CD4-positive, alpha-beta T cell (primary cell): ENCODE measurements around the gene ANKRD7. TPM values are rescaled to one million over a fixed set of nuclear protein-coding genes. Genes with fewer than 3 reads are reported as not detected.

Experiments used
- ATAC-seq: fragments of 200-7000 bp; cut with Tn5 transposase; one replicate; pipeline ENCODE4 v1.10.0; 2022; ENCODE audit warnings: mild to moderate bottlenecking; ENCODE audit not compliant: poor library complexity
- CTCF ChIA-PET: fragments of 350-600 bp; sonication (Branson Sonifier 250); formaldehyde crosslinking; loops from one replicate; lab custom pipeline; 2021; ENCODE audit warnings: antibody characterized with exemption, inconsistent platforms; lab: Charles Lee
- POLR2A ChIA-PET: fragments of 350-600 bp; sonication (Branson Sonifier 250); formaldehyde crosslinking; loops from one replicate; lab custom pipeline; 2021; ENCODE audit warnings: antibody characterized with exemption, inconsistent platforms; lab: Charles Lee
- DNase-seq, 14 experiments: peaks; one replicate each; pipeline ENCODE4 v3.0.0-alpha.2; 2013 to 2020; ENCODE audit warnings: mixed read lengths in 2 of 14
- H3K27ac ChIP-seq, 2 donors: one replicate each; pipeline versions ENCODE4 v1.5.1 to v1.7.0; 2013; ENCODE audit warnings: low read length in 2 of 2, low read depth in 1 of 2, mild to moderate bottlenecking in 1 of 2
- H3K27me3 ChIP-seq, 2 experiments: 1 replicate in 1 of 2; 2 replicates in 1 of 2; pipeline versions ENCODE4 v1.6.1 to v1.7.0; 2013; ENCODE audit warnings: low read length in 2 of 2, control low read depth in 1 of 2, mild to moderate bottlenecking in 1 of 2, moderate library complexity in 1 of 2; ENCODE audit not compliant: insufficient read depth in 2 of 2, control insufficient read depth in 1 of 2
- H3K36me3 ChIP-seq: one replicate; pipeline ENCODE4 v1.6.1; 2013; ENCODE audit warnings: low read length, control low read depth; ENCODE audit not compliant: insufficient read depth
- H3K4me1 ChIP-seq: one replicate; pipeline ENCODE4 v1.6.1; 2013; ENCODE audit warnings: low read length, control low read depth; ENCODE audit not compliant: insufficient read depth
- H3K4me3 ChIP-seq: one replicate; pipeline ENCODE4 v1.5.1; 2013; ENCODE audit warnings: mild to moderate bottlenecking, low read length, moderate library complexity
- H3K9me3 ChIP-seq, 2 experiments: 1 replicate in 1 of 2; 2 replicates in 1 of 2; pipeline versions ENCODE4 v1.6.1 to v1.7.0; 2013; ENCODE audit warnings: low read length in 2 of 2, mild to moderate bottlenecking in 2 of 2, control low read depth in 1 of 2, moderate library complexity in 1 of 2; ENCODE audit not compliant: control insufficient read depth in 1 of 2, insufficient read depth in 1 of 2
- H3K27ac Mint-ChIP-seq: one replicate; pipeline ENCODE4 v1.8.0; 2020; ENCODE audit warnings: mixed read lengths
- H3K27me3 Mint-ChIP-seq: one replicate; pipeline ENCODE4 v1.8.0; 2021; ENCODE audit warnings: mixed read lengths
- H3K36me3 Mint-ChIP-seq: one replicate; pipeline ENCODE4 v1.8.0; 2021; ENCODE audit warnings: low read depth, mixed read lengths
- H3K4me1 Mint-ChIP-seq: one replicate; pipeline ENCODE4 v1.8.0; 2021; ENCODE audit warnings: low read depth, mixed read lengths
- H3K4me3 Mint-ChIP-seq: one replicate; pipeline ENCODE4 v1.8.0; 2020; ENCODE audit warnings: mild to moderate bottlenecking, mixed read lengths
- H3K9me3 Mint-ChIP-seq: one replicate; pipeline ENCODE4 v1.8.0; 2020; ENCODE audit warnings: mixed read lengths
- CTCF ChIP-seq: fragments of 200-600 bp; IDR thresholded peaks from one replicate; pipeline ENCODE4 v1.8.0; 2022; ENCODE audit warnings: antibody characterized with exemption, mild to moderate bottlenecking
- intact Hi-C, 2 experiments: fragments of 100-400 bp; cut with DNase I in 1 of 2; cut with micrococcal nuclease in 1 of 2; formaldehyde crosslinking; loops; one replicate each; pipeline versions ENCODE4 v1.15.1 to v1.9.0; 2023 to 2025; cut with DNase I, micrococcal nuclease
- total RNA-seq, 174 experiments: library from RNA in 2 of 174; stranded (reverse) in 2 of 174; gene quantifications; one replicate each; pipeline ENCODE4 v1.2.3 and lab custom pipeline; 2021 to 2026

Gene ANKRD7
- total RNA-seq, 2 experiments from 2014 or later: not detected

- Mint-ChIP-seq H3K4me1 (peaks cover 14% of the 10 kb centered on the region), H3K27ac (no peak overlapping the region), H3K9me3 (no peaks in the 10 kb centered on the region), H3K36me3 (peaks cover 37% of the 10 kb centered on the region), H3K27me3 (no peaks in the 10 kb centered on the region), H3K4me3 (no peak overlapping the region)
- H3K4me1 ChIP-seq: no peaks in the 10 kb centered on the region
- DNase-seq (no peak), ATAC-seq (no peak)
- TF ChIP-seq CTCF: no peak
- H3K27me3 ChIP-seq: no peaks in the 10 kb centered on the region
- intact Hi-C loops: no loop called here
- no peak overlapping the region for H3K27ac ChIP-seq
- H3K4me3 ChIP-seq: no peak overlapping the region
- peaks cover 20% of the 10 kb centered on the region for H3K36me3 ChIP-seq
- no peaks in the 10 kb centered on the region for H3K9me3 ChIP-seq
- ChIA-PET POLR2A (no interaction called here), CTCF (interaction anchor here (1.0 kb wide), 1 partner anchor 41 kb away, joined by 3 read pairs; no protein-coding TSS in a partner anchor)
These were observed 29.9 kb upstream of the ANKRD7 start for GRCh38 chr7:118194571-118194970.

- H3K27me3 Mint-ChIP-seq: no peaks in the 10 kb centered on the region
- Histone ChIP-seq H3K36me3 (peaks cover 13% of the 10 kb centered on the region), H3K9me3 (no peaks in the 10 kb centered on the region), H3K27me3 (no peaks in the 10 kb centered on the region), H3K27ac (no peak overlapping the region), H3K4me1 (no peaks in the 10 kb centered on the region), H3K4me3 (no peak overlapping the region)
- intact Hi-C loops: loop anchor here (2.0 to 5.0 kb wide), 3 partner anchors 444 to 984 kb away; no protein-coding TSS in a partner anchor
- DNase-seq: peak in 10 of 14 experiments; percentile 35 to 77 (median 42)
- H3K36me3 Mint-ChIP-seq: peaks cover 30% of the 10 kb centered on the region
- ChIA-PET POLR2A (no interaction called here), CTCF (interaction anchor here (1.0 to 1.3 kb wide), 3 partner anchors 10 to 42 kb away, joined by 3 to 4 read pairs (median 3); no protein-coding TSS in a partner anchor)
- H3K4me1 Mint-ChIP-seq: peaks cover 14% of the 10 kb centered on the region
- H3K9me3 Mint-ChIP-seq: no peaks in the 10 kb centered on the region
- peak; percentile 93 for TF ChIP-seq CTCF
- H3K4me3 Mint-ChIP-seq: no peak overlapping the region
- ATAC-seq: peak; percentile 77
- H3K27ac Mint-ChIP-seq: peak overlapping the region; percentile 2
These were observed 28.5 kb upstream of the ANKRD7 start for GRCh38 chr7:118195837-118196474.

- no peaks in the 10 kb centered on the region for H3K4me1 ChIP-seq
- Mint-ChIP-seq H3K4me3 (no peak overlapping the region), H3K9me3 (no peaks in the 10 kb centered on the region), H3K4me1 (no peaks in the 10 kb centered on the region), H3K27me3 (peaks cover under 1% of the 10 kb centered on the region), H3K27ac (no peak overlapping the region), H3K36me3 (no peaks in the 10 kb centered on the region)
- no peaks in the 10 kb centered on the region for H3K36me3 ChIP-seq
- no peak overlapping the region for H3K27ac ChIP-seq
- DNase-seq: no peak
- ChIA-PET CTCF (no interaction called here), POLR2A (no interaction called here)
- intact Hi-C loops: no loop called here
- no peaks in the 10 kb centered on the region for H3K27me3 ChIP-seq
- no peaks in the 10 kb centered on the region for H3K9me3 ChIP-seq
- TF ChIP-seq CTCF: no peak
- H3K4me3 ChIP-seq: no peak overlapping the region
- no peak for ATAC-seq
These were observed 22.4 kb upstream of the ANKRD7 start for GRCh38 chr7:118202061-118202460.
